Measurements from ENCODE around the gene HK1. TPM values are rescaled to one million over a fixed set of nuclear protein-coding genes. Genes with fewer than 3 reads are reported as not detected.

The HK1 gene
- total and polyA plus RNA-seq, 2 experiments from 2014 or later = 31.1 to 42.5 TPM

GRCh38 chr10:69409176-69409495 is 130.8 kb downstream of the HK1 start:
- no peaks in the 10 kb centered on the region for H4K20me1 ChIP-seq (ENCODE audit: insufficient read depth, poor library complexity, severe bottlenecking)
- H3K36me3 ChIP-seq (replicated peaks; ENCODE audit: insufficient read depth, low read depth) = no peaks in the 10 kb centered on the region
- DNase-seq (ENCODE audit: low spot score) = no peak
- H2AFZ ChIP-seq = peak overlapping the region; percentile 84
- TF ChIP-seq, protein P1, sequence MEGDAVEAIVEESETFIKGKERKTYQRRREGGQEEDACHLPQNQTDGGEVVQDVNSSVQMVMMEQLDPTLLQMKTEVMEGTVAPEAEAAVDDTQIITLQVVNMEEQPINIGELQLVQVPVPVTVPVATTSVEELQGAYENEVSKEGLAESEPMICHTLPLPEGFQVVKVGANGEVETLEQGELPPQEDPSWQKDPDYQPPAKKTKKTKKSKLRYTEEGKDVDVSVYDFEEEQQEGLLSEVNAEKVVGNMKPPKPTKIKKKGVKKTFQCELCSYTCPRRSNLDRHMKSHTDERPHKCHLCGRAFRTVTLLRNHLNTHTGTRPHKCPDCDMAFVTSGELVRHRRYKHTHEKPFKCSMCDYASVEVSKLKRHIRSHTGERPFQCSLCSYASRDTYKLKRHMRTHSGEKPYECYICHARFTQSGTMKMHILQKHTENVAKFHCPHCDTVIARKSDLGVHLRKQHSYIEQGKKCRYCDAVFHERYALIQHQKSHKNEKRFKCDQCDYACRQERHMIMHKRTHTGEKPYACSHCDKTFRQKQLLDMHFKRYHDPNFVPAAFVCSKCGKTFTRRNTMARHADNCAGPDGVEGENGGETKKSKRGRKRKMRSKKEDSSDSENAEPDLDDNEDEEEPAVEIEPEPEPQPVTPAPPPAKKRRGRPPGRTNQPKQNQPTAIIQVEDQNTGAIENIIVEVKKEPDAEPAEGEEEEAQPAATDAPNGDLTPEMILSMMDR (IDR thresholded peaks at IDR 0.05; ENCODE audit: poor library complexity) = no peak
- TF ChIP-seq EZH2 (IDR thresholded peaks at IDR 0.05; ENCODE audit: borderline replicate concordance) (no peak), EZH2phosphoT487 (IDR thresholded peaks at IDR 0.05; ENCODE audit: low read depth, severe bottlenecking, unreplicated experiment) (no peak)
- peaks cover 10% of the 10 kb centered on the region for H3K4me1 ChIP-seq (ENCODE audit: insufficient read depth)
- no peaks in the 10 kb centered on the region for H3K79me2 ChIP-seq
- no peaks in the 10 kb centered on the region for H3K27me3 ChIP-seq
- H3K4me2 ChIP-seq = peak overlapping the region; percentile 77
- no peaks in the 10 kb centered on the region for H3K9me3 ChIP-seq (ENCODE audit: low read depth)
- no peaks in the 10 kb centered on the region for H3K9me2 ChIP-seq (replicated peaks; ENCODE audit: insufficient read depth)
- WGBS (ENCODE audit: low lambda C conversion rate, missing lambda C conversion rate) = 62% methylated on average over 7 of the region's 7 CpGs
- peak overlapping the region; percentile 75 for H3K27ac ChIP-seq
- H3K4me3 ChIP-seq = peak overlapping the region; percentile 14

- Histone ChIP-seq H3K27ac (no peak overlapping the region), H3K4me1 (ENCODE audit: insufficient read depth) (peaks cover 10% of the 10 kb centered on the region), H2AFZ (no peak overlapping the region), H3K9me3 (ENCODE audit: low read depth) (no peaks in the 10 kb centered on the region), H4K20me1 (ENCODE audit: insufficient read depth, poor library complexity, severe bottlenecking) (no peaks in the 10 kb centered on the region), H3K9me2 (replicated peaks; ENCODE audit: insufficient read depth) (no peaks in the 10 kb centered on the region), H3K4me3 (no peak overlapping the region), H3K4me2 (no peak overlapping the region), H3K27me3 (no peaks in the 10 kb centered on the region), H3K36me3 (replicated peaks; ENCODE audit: insufficient read depth, low read depth) (no peaks in the 10 kb centered on the region), H3K79me2 (no peaks in the 10 kb centered on the region)
- WGBS (ENCODE audit: low lambda C conversion rate, missing lambda C conversion rate) = 84% methylated on average over 6 of the region's 6 CpGs
- TF ChIP-seq, protein P1 (IDR thresholded peaks at IDR 0.05; ENCODE audit: poor library complexity) = no peak
- no peak for TF ChIP-seq EZH2phosphoT487 (IDR thresholded peaks at IDR 0.05; ENCODE audit: low read depth, severe bottlenecking, unreplicated experiment)
- TF ChIP-seq EZH2 (IDR thresholded peaks at IDR 0.05; ENCODE audit: borderline replicate concordance) = no peak
- DNase-seq (ENCODE audit: low spot score) = no peak
Observed at GRCh38 chr10:69409968-69410367, 131.7 kb downstream of the HK1 start.

DNA sequence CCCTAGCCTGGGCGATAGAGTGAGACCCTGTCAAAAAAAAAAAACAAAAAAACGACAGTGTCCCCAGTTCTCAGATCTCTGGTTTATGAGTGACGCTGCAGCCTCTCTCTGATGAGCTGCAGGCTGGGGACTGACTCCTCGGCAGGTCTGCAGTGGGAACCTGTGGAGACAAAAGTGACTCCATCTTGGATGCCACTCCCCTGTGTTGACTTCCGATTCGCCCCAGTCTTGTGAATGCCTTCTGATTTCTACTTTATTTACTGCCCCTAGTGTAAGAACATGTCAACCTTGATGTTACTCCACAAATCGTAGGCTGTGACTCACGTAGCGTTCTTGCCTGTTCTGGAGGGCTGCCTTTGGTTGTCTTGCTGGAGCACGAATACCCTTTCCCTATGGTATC is 132.2 kb downstream of the HK1 start:
- Histone ChIP-seq H3K4me2 (no peak overlapping the region), H3K4me3 (no peak overlapping the region), H3K9me2 (replicated peaks; ENCODE audit: insufficient read depth) (no peaks in the 10 kb centered on the region), H3K79me2 (no peaks in the 10 kb centered on the region), H3K27ac (peak overlapping the region; percentile 69), H2AFZ (no peak overlapping the region), H3K9me3 (ENCODE audit: low read depth) (no peaks in the 10 kb centered on the region), H4K20me1 (ENCODE audit: insufficient read depth, poor library complexity, severe bottlenecking) (no peaks in the 10 kb centered on the region), H3K27me3 (no peaks in the 10 kb centered on the region), H3K4me1 (ENCODE audit: insufficient read depth) (peaks cover 10% of the 10 kb centered on the region), H3K36me3 (replicated peaks; ENCODE audit: insufficient read depth, low read depth) (no peaks in the 10 kb centered on the region)
- no peak for DNase-seq (ENCODE audit: low spot score)
- WGBS (ENCODE audit: low lambda C conversion rate, missing lambda C conversion rate) = 90% methylated on average over 10 of the region's 10 CpGs
- TF ChIP-seq EZH2 (IDR thresholded peaks at IDR 0.05; ENCODE audit: borderline replicate concordance) (no peak), EZH2phosphoT487 (IDR thresholded peaks at IDR 0.05; ENCODE audit: low read depth, severe bottlenecking, unreplicated experiment) (no peak)
- TF ChIP-seq, protein P1 (IDR thresholded peaks at IDR 0.05; ENCODE audit: poor library complexity) = no peak

DNA sequence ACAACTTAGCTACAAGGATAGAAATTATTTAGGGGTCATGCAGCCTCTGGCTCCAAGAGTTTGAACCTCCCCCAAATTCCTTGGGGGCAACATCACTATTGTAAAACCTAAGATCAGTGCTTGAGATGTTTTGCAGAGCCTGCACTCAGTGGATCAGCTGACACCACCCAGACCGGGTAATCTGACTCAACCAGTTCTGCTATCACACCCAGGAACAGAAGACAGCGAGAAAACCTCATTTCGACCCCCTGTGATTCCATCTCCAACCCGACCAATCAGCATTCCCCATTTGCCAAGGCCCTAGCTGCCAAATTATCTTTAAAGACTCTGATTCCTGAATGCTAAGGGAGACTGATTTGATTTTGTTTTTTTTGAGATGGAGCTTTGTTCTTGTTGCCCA is 133.2 kb downstream of the HK1 start:
- Histone ChIP-seq H3K36me3 (replicated peaks; ENCODE audit: insufficient read depth, low read depth) (no peaks in the 10 kb centered on the region), H3K4me1 (ENCODE audit: insufficient read depth) (peaks cover 10% of the 10 kb centered on the region), H2AFZ (no peak overlapping the region), H3K9me3 (ENCODE audit: low read depth) (no peaks in the 10 kb centered on the region), H3K79me2 (no peaks in the 10 kb centered on the region), H3K9me2 (replicated peaks; ENCODE audit: insufficient read depth) (no peaks in the 10 kb centered on the region), H3K27ac (peak overlapping the region; percentile 69), H3K4me3 (no peak overlapping the region), H3K27me3 (no peaks in the 10 kb centered on the region), H4K20me1 (ENCODE audit: insufficient read depth, poor library complexity, severe bottlenecking) (no peaks in the 10 kb centered on the region), H3K4me2 (no peak overlapping the region)
- DNase-seq (ENCODE audit: low spot score) = no peak
- TF ChIP-seq, protein P1 (IDR thresholded peaks at IDR 0.05; ENCODE audit: poor library complexity) = no peak
- TF ChIP-seq EZH2phosphoT487 (IDR thresholded peaks at IDR 0.05; ENCODE audit: low read depth, severe bottlenecking, unreplicated experiment) = no peak
- WGBS (ENCODE audit: low lambda C conversion rate, missing lambda C conversion rate) = 43% methylated on average over 4 of the region's 4 CpGs

Data from hepatocyte (in vitro differentiated cells).